H9 (cell line): ENCODE measurements around the gene CD2BP2. TPM values are rescaled to one million over a fixed set of nuclear protein-coding genes. Genes with fewer than 3 reads are reported as not detected.

Experiments
- DNase-seq: peaks from one replicate; pipeline ENCODE4 v3.0.0-alpha.2; 2017
- H2AFZ ChIP-seq: one replicate; pipeline ENCODE4 v1.6.1; 2013; ENCODE audit warnings: mild to moderate bottlenecking, low read length, control low read depth, moderate library complexity
- H2AK5ac ChIP-seq: 2 replicates; pipeline ENCODE4 v1.6.1; 2013; ENCODE audit warnings: low read length, control low read depth, mixed read lengths; ENCODE audit not compliant: insufficient read length
- H2BK120ac ChIP-seq: one replicate; pipeline ENCODE4 v1.6.1; 2013; ENCODE audit warnings: low read depth, mild to moderate bottlenecking, low read length, control low read depth, inconsistent platforms; ENCODE audit not compliant: poor library complexity, severe bottlenecking
- H2BK12ac ChIP-seq: 2 replicates; pipeline ENCODE4 v1.6.1; 2013; ENCODE audit warnings: low read length, control low read depth, mixed read lengths, low read depth; ENCODE audit not compliant: insufficient read length
- H2BK15ac ChIP-seq: 2 replicates; pipeline ENCODE4 v1.6.1; 2013; ENCODE audit warnings: low read depth, low read length, control low read depth
- H2BK20ac ChIP-seq: one replicate; pipeline ENCODE4 v1.6.1; 2013; ENCODE audit warnings: low read depth, mild to moderate bottlenecking, low read length, control low read depth, inconsistent platforms; ENCODE audit not compliant: poor library complexity, severe bottlenecking
- H2BK5ac ChIP-seq: 2 replicates; pipeline ENCODE4 v1.6.1; 2013; ENCODE audit warnings: low read length, control low read depth, mixed read lengths; ENCODE audit not compliant: insufficient read length
- H3K14ac ChIP-seq: 2 replicates; pipeline ENCODE4 v1.6.1; 2013; ENCODE audit warnings: low read length, control low read depth; ENCODE audit not compliant: insufficient read depth
- H3K18ac ChIP-seq: 2 replicates; pipeline ENCODE4 v1.6.1; 2013; ENCODE audit warnings: low read depth, mild to moderate bottlenecking, mixed read lengths, low read length, control low read depth; ENCODE audit not compliant: insufficient read length
- H3K23ac ChIP-seq: 2 replicates; pipeline ENCODE4 v1.6.1; 2013; ENCODE audit warnings: low read length, control low read depth, mixed read lengths, low read depth; ENCODE audit not compliant: insufficient read length
- H3K23me2 ChIP-seq: 2 replicates; pipeline ENCODE4 v1.6.1; 2013; ENCODE audit warnings: low read depth, mild to moderate bottlenecking, mixed read lengths, low read length, control low read depth; ENCODE audit not compliant: insufficient read length, poor library complexity, severe bottlenecking
- H3K27ac ChIP-seq: 2 replicates; pipeline ENCODE4 v1.5.1; 2013; ENCODE audit warnings: low read length, control low read depth, mixed read lengths, low read depth; ENCODE audit not compliant: insufficient read length
- H3K27me3 ChIP-seq: 2 replicates; pipeline ENCODE4 v1.6.1; 2013; ENCODE audit warnings: low read length, control low read depth, inconsistent platforms; ENCODE audit not compliant: insufficient read depth
- H3K4ac ChIP-seq: 2 replicates; pipeline ENCODE4 v1.6.1; 2013; ENCODE audit warnings: low read depth, mild to moderate bottlenecking, control low read depth, inconsistent platforms, low read length, moderate library complexity
- H3K4me1 ChIP-seq: 2 replicates; pipeline ENCODE4 v1.6.1; 2013; ENCODE audit warnings: low read length, control low read depth, inconsistent platforms; ENCODE audit not compliant: insufficient read depth
- H3K4me2 ChIP-seq: 2 replicates; pipeline ENCODE4 v1.6.1; 2013; ENCODE audit warnings: low read length, control low read depth, mixed read lengths; ENCODE audit not compliant: insufficient read length, insufficient read depth
- H3K56ac ChIP-seq: 2 replicates; pipeline ENCODE4 v1.6.1; 2013; ENCODE audit warnings: low read depth, mild to moderate bottlenecking, mixed read lengths, low read length, control low read depth; ENCODE audit not compliant: insufficient read length
- H3K79me1 ChIP-seq: 2 replicates; pipeline ENCODE4 v1.6.1; 2013; ENCODE audit warnings: low read depth, mild to moderate bottlenecking, moderate library complexity, low read length, control low read depth, inconsistent platforms; ENCODE audit not compliant: insufficient read depth, poor library complexity, severe bottlenecking
- H3K79me2 ChIP-seq: 2 replicates; pipeline ENCODE4 v1.6.1; 2013; ENCODE audit warnings: low read length, control low read depth, inconsistent platforms; ENCODE audit not compliant: insufficient read depth
- H3K9ac ChIP-seq: 2 replicates; pipeline ENCODE4 v1.6.1; 2013; ENCODE audit warnings: low read length, control low read depth, mixed read lengths; ENCODE audit not compliant: insufficient read length; ENCODE audit errors: extremely low read depth
- H3K9me3 ChIP-seq: one replicate; pipeline ENCODE4 v1.6.1; 2013; ENCODE audit warnings: low read depth, low read length, inconsistent platforms; ENCODE audit not compliant: control insufficient read depth
- H3T11ph ChIP-seq: one replicate; pipeline ENCODE4 v1.6.1; 2013; ENCODE audit warnings: mild to moderate bottlenecking, low read length, control low read depth, inconsistent platforms
- H4K20me1 ChIP-seq: one replicate; pipeline ENCODE4 v1.6.1; 2013; ENCODE audit not compliant: control insufficient read depth, insufficient read length, insufficient read depth
- H4K5ac ChIP-seq: 2 replicates; pipeline ENCODE4 v1.6.1; 2013; ENCODE audit warnings: low read depth, mild to moderate bottlenecking, mixed read lengths, low read length, control low read depth; ENCODE audit not compliant: insufficient read length
- H4K8ac ChIP-seq: replicated peaks from 2 replicates; pipeline ENCODE4 v1.6.1; 2013; ENCODE audit warnings: low read length, control low read depth, mixed read lengths, low read depth; ENCODE audit not compliant: insufficient read length
- H4K91ac ChIP-seq: 2 replicates; pipeline ENCODE4 v1.6.1; 2013; ENCODE audit warnings: low read depth, mild to moderate bottlenecking, moderate library complexity, mixed read lengths, low read length, control low read depth; ENCODE audit not compliant: insufficient read length
- H3K27ac Mint-ChIP-seq, 3 experiments: 2 replicates in 2 of 3; 3 replicates in 1 of 3; pipeline ENCODE4 v1.8.0; 2020 to 2021; ENCODE audit warnings: mixed read lengths in 3 of 3, mild to moderate bottlenecking in 1 of 3, moderate library complexity in 1 of 3
- H3K27me3 Mint-ChIP-seq: 2 replicates; pipeline ENCODE4 v1.8.0; 2021; ENCODE audit warnings: low read depth, mild to moderate bottlenecking, moderate library complexity, mixed read lengths
- H3K36me3 Mint-ChIP-seq, 3 experiments: 2 replicates in 2 of 3; 3 replicates in 1 of 3; pipeline ENCODE4 v1.8.0; 2020 to 2021; ENCODE audit warnings: low read depth in 3 of 3, mixed read lengths in 3 of 3; ENCODE audit not compliant: insufficient read depth in 1 of 3
- H3K4me1 Mint-ChIP-seq, 2 experiments: 2 replicates each; pipeline ENCODE4 v1.8.0; 2020; ENCODE audit warnings: mixed read lengths in 2 of 2
- H3K4me3 Mint-ChIP-seq, 2 experiments: 2 replicates in 1 of 2; 3 replicates in 1 of 2; pipeline ENCODE4 v1.8.0; 2020 to 2021; ENCODE audit warnings: mild to moderate bottlenecking in 2 of 2, mixed read lengths in 2 of 2, moderate library complexity in 1 of 2
- H3K9me3 Mint-ChIP-seq, 2 experiments: 2 replicates in 1 of 2; 3 replicates in 1 of 2; pipeline ENCODE4 v1.8.0; 2020; ENCODE audit warnings: mild to moderate bottlenecking in 2 of 2, mixed read lengths in 2 of 2, moderate library complexity in 1 of 2
- CTCF ChIP-seq: fragments of 200-600 bp; sonication (generic); conservative IDR thresholded peaks from 3 replicates; pipeline ENCODE4 v1.8.0; 2021; ENCODE audit warnings: antibody characterized with exemption, mild to moderate bottlenecking
- WGBS: extraction: QIAGEN DNeasy Blood & Tissue Kit; methylation state at CpG from one replicate; pipeline ENCODE4 v1.1.7; 2013; ENCODE audit warnings: missing lambda C conversion rate, low lambda C conversion rate, mixed read lengths; ENCODE audit not compliant: insufficient read length; ENCODE audit errors: extremely low coverage; 5-methylcytosine and 5-hydroxymethylcytosine counted together
- total RNA-seq: library from RNA; stranded (reverse); gene quantifications from 2 replicates; pipeline ENCODE4 v1.2.1, GENCODE V29; 2021

Gene CD2BP2
- total RNA-seq, 1 experiment from 2014 or later, result 90.1 TPM

GRCh38 chr16:30381291-30382041, 26.4 kb upstream of the CD2BP2 start:
- H2AK5ac ChIP-seq, result no peak overlapping the region
- H3K9ac ChIP-seq, result no peak overlapping the region
- H3K4ac ChIP-seq, result no peak overlapping the region
- no peak overlapping the region for H3K18ac ChIP-seq
- H3K36me3 Mint-ChIP-seq, result peaks cover 2 to 4% (median 2%) of the 10 kb centered on the region in 3 experiments; a peak in 4 of 7 replicates
- H3K23ac ChIP-seq, result no peak overlapping the region
- H3K23me2 ChIP-seq, result peaks cover 13% of the 10 kb centered on the region
- no peak overlapping the region for H3K14ac ChIP-seq
- TF ChIP-seq CTCF, result no peak
- H2BK20ac ChIP-seq, result no peak overlapping the region
- H3K79me2 ChIP-seq, result no peaks in the 10 kb centered on the region
- H3K4me1 ChIP-seq, result no peaks in the 10 kb centered on the region; the same call in 1 of the 2 replicates
- H3K27ac ChIP-seq, result no peak overlapping the region
- no peak overlapping the region for H2BK5ac ChIP-seq
- no peak overlapping the region for H3T11ph ChIP-seq
- no peak overlapping the region for H3K56ac ChIP-seq
- no CpG with 5 or more reads among the region's 13 CpGs for WGBS
- peak overlapping the region in 2 of 3 experiments; percentile 68 to 80; a peak in 3 of 7 replicates for H3K27ac Mint-ChIP-seq
- H2BK120ac ChIP-seq, result no peak overlapping the region
- H3K4me2 ChIP-seq, result no peak overlapping the region
- no peak overlapping the region for H2BK15ac ChIP-seq
- peaks cover 16 to 26% of the 10 kb centered on the region in 2 experiments for H3K4me1 Mint-ChIP-seq
- no peaks in the 10 kb centered on the region for H3K27me3 ChIP-seq
- no peaks in the 10 kb centered on the region for H3K9me3 ChIP-seq
- no peak overlapping the region for H4K91ac ChIP-seq
- no peaks in the 10 kb centered on the region; the same call in 1 of the 2 replicates for H3K27me3 Mint-ChIP-seq
- H4K8ac ChIP-seq, result no peak overlapping the region
- H4K20me1 ChIP-seq, result no peaks in the 10 kb centered on the region
- H3K9me3 Mint-ChIP-seq, result peaks cover 0 to 2% of the 10 kb centered on the region in 2 experiments; a peak in 2 of 5 replicates
- no peak for DNase-seq
- no peak overlapping the region for H2AFZ ChIP-seq
- no peaks in the 10 kb centered on the region for H3K79me1 ChIP-seq
- H2BK12ac ChIP-seq, result no peak overlapping the region
- H3K4me3 Mint-ChIP-seq, result peak overlapping the region in 1 of 2 experiments; percentile 18; a peak in 2 of 5 replicates
- H4K5ac ChIP-seq, result no peak overlapping the region
